ENCODE data around the gene GRK4.
"Not testable (repeated sequence)": the region's sequence is repeated elsewhere in the genome, so short reads cannot be mapped to it uniquely, and the experiment has no call there.

The GRK4 gene

GRCh38 chr4:2963175-2963965 is at the start of gene GRK4, which contains the start of gene NOP14:
GRK4 (plus strand) TSS chr4:2963571; CDS start chr4:2964071, 500 bp downstream.
NOP14 (minus strand) TSS chr4:2963406; CDS start chr4:2963319, 87 bp downstream.
- Mint-ChIP-seq H3K27me3 (no peaks in the 10 kb centered on the region), H3K9me3 (no peaks in the 10 kb centered on the region), H3K36me3 (ENCODE audit: low read depth) (peaks cover 26% of the 10 kb centered on the region), H3K4me1 (peaks cover 37% of the 10 kb centered on the region), H3K4me3 (peak within 1 kb of the TSS; percentile 90), H3K27ac (peak within 1 kb of the TSS; percentile 84)
- ATAC-seq (peak; percentile 91), DNase-seq (peak; percentile 95)

- no peak overlapping the region for H3K4me3 Mint-ChIP-seq
- H3K27me3 Mint-ChIP-seq: no peaks in the 10 kb centered on the region
- peak overlapping the region; percentile 64 for H3K27ac Mint-ChIP-seq
- H3K36me3 Mint-ChIP-seq (ENCODE audit: low read depth): peaks cover 44% of the 10 kb centered on the region
- H3K4me1 Mint-ChIP-seq: peaks cover 28% of the 10 kb centered on the region
- H3K9me3 Mint-ChIP-seq: no peaks in the 10 kb centered on the region
- DNase-seq (peak; percentile 19), ATAC-seq (peak; percentile 86)
These were observed 48.9 kb upstream of the GRK4 start for GRCh38 chr4:2914256-2915126.

- Mint-ChIP-seq H3K4me1 (peaks cover 41% of the 10 kb centered on the region), H3K27ac (no peak overlapping the region), H3K27me3 (no peaks in the 10 kb centered on the region), H3K4me3 (no peak overlapping the region), H3K36me3 (ENCODE audit: low read depth) (peaks cover 53% of the 10 kb centered on the region), H3K9me3 (no peaks in the 10 kb centered on the region)
- ATAC-seq (no peak), DNase-seq (no peak)
These were observed 47.6 kb upstream of the GRK4 start for GRCh38 chr4:2915789-2916188.

- H3K9me3 Mint-ChIP-seq, H3K27ac Mint-ChIP-seq, ATAC-seq, DNase-seq, H3K27me3 Mint-ChIP-seq, H3K4me3 Mint-ChIP-seq: not testable (repeated sequence)
- H3K4me1 Mint-ChIP-seq: peaks cover 47% of the 10 kb centered on the region
- peaks cover 57% of the 10 kb centered on the region for H3K36me3 Mint-ChIP-seq (ENCODE audit: low read depth)
These were observed 46.7 kb upstream of the GRK4 start for GRCh38 chr4:2916696-2917095.

- H3K27me3 Mint-ChIP-seq, H3K27ac Mint-ChIP-seq, H3K9me3 Mint-ChIP-seq, H3K4me3 Mint-ChIP-seq, ATAC-seq, DNase-seq: not testable (repeated sequence)
- H3K36me3 Mint-ChIP-seq (ENCODE audit: low read depth): peaks cover 62% of the 10 kb centered on the region
- peaks cover 63% of the 10 kb centered on the region for H3K4me1 Mint-ChIP-seq
These were observed 45.1 kb upstream of the GRK4 start for GRCh38 chr4:2918300-2918699.

- ATAC-seq, H3K9me3 Mint-ChIP-seq, DNase-seq, H3K27me3 Mint-ChIP-seq, H3K27ac Mint-ChIP-seq, H3K4me3 Mint-ChIP-seq: not testable (repeated sequence)
- H3K4me1 Mint-ChIP-seq: peaks cover 65% of the 10 kb centered on the region
- H3K36me3 Mint-ChIP-seq (ENCODE audit: low read depth): peaks cover 66% of the 10 kb centered on the region
These were observed 44.7 kb upstream of the GRK4 start for GRCh38 chr4:2918714-2919113.

GRCh38 chr4:2922453-2923101 is 40.8 kb upstream of the GRK4 start:
- ATAC-seq, H3K27me3 Mint-ChIP-seq, H3K4me3 Mint-ChIP-seq, H3K27ac Mint-ChIP-seq, H3K9me3 Mint-ChIP-seq: not testable (repeated sequence)
- peaks cover 52% of the 10 kb centered on the region for H3K36me3 Mint-ChIP-seq (ENCODE audit: low read depth)
- DNase-seq: peak; percentile 31
- H3K4me1 Mint-ChIP-seq: peaks cover 52% of the 10 kb centered on the region

GRCh38 chr4:2923141-2923551 is 40.2 kb upstream of the GRK4 start:
- no peaks in the 10 kb centered on the region for H3K9me3 Mint-ChIP-seq
- peaks cover 48% of the 10 kb centered on the region for H3K4me1 Mint-ChIP-seq
- no peak for DNase-seq
- no peak overlapping the region for H3K4me3 Mint-ChIP-seq
- no peaks in the 10 kb centered on the region for H3K27me3 Mint-ChIP-seq
- peaks cover 47% of the 10 kb centered on the region for H3K36me3 Mint-ChIP-seq (ENCODE audit: low read depth)
- ATAC-seq: no peak
- H3K27ac Mint-ChIP-seq: peak overlapping the region; percentile 86

GRCh38 chr4:2923668-2924173 is 39.6 kb upstream of the GRK4 start:
- peak overlapping the region; percentile 86 for H3K27ac Mint-ChIP-seq
- H3K4me1 Mint-ChIP-seq: peaks cover 43% of the 10 kb centered on the region
- H3K36me3 Mint-ChIP-seq (ENCODE audit: low read depth): peaks cover 43% of the 10 kb centered on the region
- ATAC-seq: no peak
- no peaks in the 10 kb centered on the region for H3K27me3 Mint-ChIP-seq
- H3K9me3 Mint-ChIP-seq: no peaks in the 10 kb centered on the region
- DNase-seq: no peak
- no peak overlapping the region for H3K4me3 Mint-ChIP-seq

GRCh38 chr4:2924286-2924685 is 39.1 kb upstream of the GRK4 start:
- DNase-seq (no peak), ATAC-seq (no peak)
- Mint-ChIP-seq H3K4me1 (peaks cover 42% of the 10 kb centered on the region), H3K4me3 (no peak overlapping the region), H3K27ac (no peak overlapping the region), H3K27me3 (no peaks in the 10 kb centered on the region), H3K36me3 (ENCODE audit: low read depth) (peaks cover 43% of the 10 kb centered on the region), H3K9me3 (no peaks in the 10 kb centered on the region)

- Mint-ChIP-seq H3K27ac (peak overlapping the region; percentile 64), H3K36me3 (ENCODE audit: low read depth) (peaks cover 41% of the 10 kb centered on the region), H3K9me3 (no peaks in the 10 kb centered on the region), H3K4me1 (peaks cover 39% of the 10 kb centered on the region), H3K4me3 (no peak overlapping the region), H3K27me3 (no peaks in the 10 kb centered on the region)
- no peak for ATAC-seq
- DNase-seq: no peak
These were observed 38.5 kb upstream of the GRK4 start for GRCh38 chr4:2924765-2925301.

- Mint-ChIP-seq H3K27ac (no peak overlapping the region), H3K4me1 (peaks cover 34% of the 10 kb centered on the region), H3K27me3 (no peaks in the 10 kb centered on the region), H3K36me3 (ENCODE audit: low read depth) (peaks cover 39% of the 10 kb centered on the region), H3K9me3 (no peaks in the 10 kb centered on the region), H3K4me3 (no peak overlapping the region)
- ATAC-seq: no peak
- no peak for DNase-seq
These were observed 37.9 kb upstream of the GRK4 start for GRCh38 chr4:2925496-2925895.

GRCh38 chr4:2925931-2926860 is 37.2 kb upstream of the GRK4 start:
- peaks cover 30% of the 10 kb centered on the region for H3K4me1 Mint-ChIP-seq
- H3K4me3 Mint-ChIP-seq: no peak overlapping the region
- DNase-seq: no peak
- no peak overlapping the region for H3K27ac Mint-ChIP-seq
- H3K27me3 Mint-ChIP-seq: no peaks in the 10 kb centered on the region
- H3K9me3 Mint-ChIP-seq: no peaks in the 10 kb centered on the region
- peaks cover 35% of the 10 kb centered on the region for H3K36me3 Mint-ChIP-seq (ENCODE audit: low read depth)
- ATAC-seq: no peak

All from activated naive CD8-positive, alpha-beta T cell treated with anti-CD3 and anti-CD28 coated beads, Interleukin-2, amount 50 U/mL, for 24 hours (primary cell).